Esophagus muscularis mucosa (tissue), 4 donors: ENCODE measurements around the gene ZEB2. TPM values are rescaled to one million over a fixed set of nuclear protein-coding genes. Genes with fewer than 3 reads are reported as not detected.

Source experiments
- DNase-seq: peaks from one replicate; pipeline ENCODE4 v3.0.0-alpha.2; 2017; ENCODE audit errors: extremely low spot score
- H3K27ac ChIP-seq, 4 donors: fragments of 200-600 bp; sonication (generic); replicated peaks in 1 of 4; 1 replicate in 3 of 4; 2 replicates in 1 of 4; pipeline ENCODE4 v1.5.1; 2016 to 2019; ENCODE audit warnings: mild to moderate bottlenecking in 1 of 4
- H3K27me3 ChIP-seq, 4 donors: fragments of 200-600 bp; sonication (generic); one replicate each; pipeline versions ENCODE4 v1.5.1 to v1.6.0; 2016 to 2019
- H3K36me3 ChIP-seq, 4 donors: fragments of 200-600 bp; sonication (generic); one replicate each; pipeline ENCODE4 v1.5.1; 2016 to 2019
- H3K4me1 ChIP-seq, 4 donors: fragments of 200-600 bp; sonication (generic); one replicate each; pipeline ENCODE4 v1.5.1; 2016 to 2019
- H3K4me3 ChIP-seq, 4 donors: fragments of 200-600 bp; sonication (generic); 1 replicate in 2 of 4; 2 replicates in 2 of 4; pipeline ENCODE4 v1.5.1; 2016 to 2019; ENCODE audit warnings: mild to moderate bottlenecking in 4 of 4, moderate library complexity in 1 of 4
- H3K9me3 ChIP-seq, 4 donors: fragments of 200-600 bp; sonication (generic); 1 replicate in 3 of 4; 2 replicates in 1 of 4; pipeline ENCODE4 v1.5.1; 2016 to 2019
- EP300 ChIP-seq: sonication (generic); formaldehyde crosslinking; IDR thresholded peaks from one replicate; pipeline ENCODE4 v1.6.1; 2017; ENCODE audit warnings: antibody characterized with exemption
- POLR2A ChIP-seq: fragments of 450-650 bp; IDR thresholded peaks from one replicate; pipeline ENCODE4 v1.6.1; 2017; ENCODE audit warnings: antibody characterized with exemption, moderate library complexity, mild to moderate bottlenecking, low read depth
- POLR2AphosphoS5 ChIP-seq, 2 donors: sonication (generic); formaldehyde crosslinking; IDR thresholded peaks; one replicate each; pipeline ENCODE4 v1.6.1; 2017; ENCODE audit warnings: antibody characterized with exemption in 2 of 2
- WGBS: methylation state at CpG from one replicate; pipeline ENCODE4 v1.1.5; 2018; 5-methylcytosine and 5-hydroxymethylcytosine counted together
- intact Hi-C: fragments of 100-400 bp; cut with DNase I; formaldehyde crosslinking; loops from one replicate; pipeline ENCODE4 v1.15.1; 2023
- total RNA-seq, 4 donors: library from RNA; depleted of rRNA; stranded (reverse); fragments of >200 nt; gene quantifications; one replicate each; pipeline versions ENCODE4 v1.1.0 to v1.2.1, GENCODE V29; 2016
- TF ChIP-seq, protein P1 (sequence below), 3 experiments: fragments of 200-600 bp in 2 of 3; fragments of 450-650 bp in 1 of 3; sonication (generic) in 2 of 3; IDR thresholded peaks; one replicate each; pipeline ENCODE4 v1.5.1; 2017 to 2019; ENCODE audit warnings: antibody characterized with exemption in 3 of 3, mild to moderate bottlenecking in 2 of 3, moderate library complexity in 1 of 3

Gene ZEB2
- total RNA-seq, 4 donors from 2014 or later, result 41.2 to 68.3 (median 55.7) TPM

GRCh38 chr2:144460727-144461307 is 59.1 kb downstream of the ZEB2 start:
- intact Hi-C loops, result no loop called here
- no peak for DNase-seq
- Histone ChIP-seq H3K27ac (peak overlapping the region in 1 of 4 donors; percentile 19), H3K4me1 (peaks cover 10 to 43% (median 25%) of the 10 kb centered on the region in 4 donors), H3K9me3 (no peaks in the 10 kb centered on the region), H3K27me3 (no peaks in the 10 kb centered on the region), H3K36me3 (no peaks in the 10 kb centered on the region), H3K4me3 (no peak overlapping the region)
- TF ChIP-seq POLR2AphosphoS5 (IDR thresholded peaks at IDR 0.05) (no peak), POLR2A (no peak), EP300 (no peak)
- TF ChIP-seq, protein P1, sequence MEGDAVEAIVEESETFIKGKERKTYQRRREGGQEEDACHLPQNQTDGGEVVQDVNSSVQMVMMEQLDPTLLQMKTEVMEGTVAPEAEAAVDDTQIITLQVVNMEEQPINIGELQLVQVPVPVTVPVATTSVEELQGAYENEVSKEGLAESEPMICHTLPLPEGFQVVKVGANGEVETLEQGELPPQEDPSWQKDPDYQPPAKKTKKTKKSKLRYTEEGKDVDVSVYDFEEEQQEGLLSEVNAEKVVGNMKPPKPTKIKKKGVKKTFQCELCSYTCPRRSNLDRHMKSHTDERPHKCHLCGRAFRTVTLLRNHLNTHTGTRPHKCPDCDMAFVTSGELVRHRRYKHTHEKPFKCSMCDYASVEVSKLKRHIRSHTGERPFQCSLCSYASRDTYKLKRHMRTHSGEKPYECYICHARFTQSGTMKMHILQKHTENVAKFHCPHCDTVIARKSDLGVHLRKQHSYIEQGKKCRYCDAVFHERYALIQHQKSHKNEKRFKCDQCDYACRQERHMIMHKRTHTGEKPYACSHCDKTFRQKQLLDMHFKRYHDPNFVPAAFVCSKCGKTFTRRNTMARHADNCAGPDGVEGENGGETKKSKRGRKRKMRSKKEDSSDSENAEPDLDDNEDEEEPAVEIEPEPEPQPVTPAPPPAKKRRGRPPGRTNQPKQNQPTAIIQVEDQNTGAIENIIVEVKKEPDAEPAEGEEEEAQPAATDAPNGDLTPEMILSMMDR (IDR thresholded peaks at IDR 0.05), result no peak
- WGBS, result 95% methylated on average over 6 of the region's 6 CpGs

GRCh38 chr2:144459937-144460336 is 60.0 kb downstream of the ZEB2 start:
- H3K27ac ChIP-seq, result peak overlapping the region in 1 of 4 donors; percentile 19
- H3K4me1 ChIP-seq, result peaks cover 17 to 47% (median 25%) of the 10 kb centered on the region in 4 donors
- WGBS, result 70% methylated on average over 5 of the region's 5 CpGs

GRCh38 chr2:144459286-144459685 is 60.6 kb downstream of the ZEB2 start:
- no peak for DNase-seq
- no peaks in the 10 kb centered on the region for H3K36me3 ChIP-seq
- H3K27ac ChIP-seq, result no peak overlapping the region
- intact Hi-C loops, result loop anchor here (10.0 kb wide), 1 partner anchor 56 kb away; no protein-coding TSS in a partner anchor
- H3K4me1 ChIP-seq, result peaks cover 19 to 54% (median 27%) of the 10 kb centered on the region in 4 donors
- H3K9me3 ChIP-seq, result no peaks in the 10 kb centered on the region
- no peak for TF ChIP-seq POLR2AphosphoS5 (IDR thresholded peaks at IDR 0.05)
- 37% methylated on average over 3 of the region's 3 CpGs for WGBS
- no peak overlapping the region for H3K4me3 ChIP-seq
- no peaks in the 10 kb centered on the region for H3K27me3 ChIP-seq

More at GRCh38 chr2:144459937-144460336, 60.0 kb downstream of the ZEB2 start:
- no peak for DNase-seq
- intact Hi-C loops, result loop anchor here (10.0 kb wide), 1 partner anchor 55 kb away; no protein-coding TSS in a partner anchor
- TF ChIP-seq POLR2AphosphoS5 (IDR thresholded peaks at IDR 0.05), result peak in 1 of 2 donors; percentile 20
- TF ChIP-seq EP300, result no peak
- Histone ChIP-seq H3K27me3 (no peaks in the 10 kb centered on the region), H3K9me3 (no peaks in the 10 kb centered on the region), H3K4me3 (no peak overlapping the region), H3K36me3 (no peaks in the 10 kb centered on the region)

DNA sequence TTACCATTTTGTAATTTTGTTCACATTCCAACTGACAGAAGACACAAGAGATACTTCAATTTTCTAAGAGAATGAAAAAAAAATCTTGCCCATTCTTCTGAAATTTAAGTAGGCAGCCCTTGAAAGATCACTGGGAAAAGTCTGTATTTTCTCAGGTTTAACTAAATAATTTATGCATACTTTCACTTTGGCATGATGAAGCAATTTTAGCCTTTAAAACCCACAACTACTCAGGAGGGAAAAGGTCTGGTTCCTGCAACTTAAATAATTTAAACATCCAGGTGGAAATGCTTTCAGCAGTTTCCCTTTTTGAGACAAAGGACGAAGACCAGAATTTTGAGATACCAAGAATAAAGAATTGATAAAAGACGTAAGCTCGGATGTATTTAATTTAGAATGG is 61.4 kb downstream of the ZEB2 start:
- no peaks in the 10 kb centered on the region for H3K9me3 ChIP-seq
- intact Hi-C loops, result loop anchor here (10.0 kb wide), 1 partner anchor 56 kb away; no protein-coding TSS in a partner anchor
- peaks cover 19 to 53% (median 27%) of the 10 kb centered on the region in 4 donors for H3K4me1 ChIP-seq
- 67% methylated on average over 3 of the region's 3 CpGs for WGBS
- no peaks in the 10 kb centered on the region for H3K36me3 ChIP-seq
- H3K27ac ChIP-seq, result no peak overlapping the region
- no peak overlapping the region for H3K4me3 ChIP-seq
- TF ChIP-seq POLR2A, result no peak
- no peak for TF ChIP-seq POLR2AphosphoS5 (IDR thresholded peaks at IDR 0.05)
- TF ChIP-seq, protein P1 (IDR thresholded peaks at IDR 0.05), result no peak
- DNase-seq, result no peak
- no peaks in the 10 kb centered on the region for H3K27me3 ChIP-seq

DNA sequence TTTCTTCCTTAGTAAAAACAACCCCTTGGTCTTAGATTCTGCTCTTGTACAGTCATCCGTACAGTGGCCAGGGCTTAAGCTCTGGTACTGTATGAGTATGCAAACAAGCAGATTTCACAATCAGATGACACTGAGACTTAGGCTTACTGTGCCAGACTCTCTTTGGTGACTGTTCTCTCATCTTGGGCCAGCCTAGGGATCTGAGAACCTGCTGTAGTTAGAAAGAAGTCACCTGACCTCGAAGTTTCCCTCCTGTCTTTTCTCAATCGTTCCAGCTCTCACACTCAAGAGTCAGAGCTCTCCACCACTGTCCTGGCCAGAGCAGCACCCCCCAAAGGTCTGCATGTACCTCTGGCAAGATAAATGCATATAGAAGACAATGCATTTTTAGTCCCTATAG is 63.2 kb downstream of the ZEB2 start:
- H3K4me1 ChIP-seq, result peaks cover 20 to 56% (median 36%) of the 10 kb centered on the region in 4 donors
- no peak overlapping the region for H3K27ac ChIP-seq
- H3K9me3 ChIP-seq, result no peaks in the 10 kb centered on the region
- no peak overlapping the region for H3K4me3 ChIP-seq
- WGBS, result 46% methylated on average over 3 of the region's 3 CpGs
- peaks cover 0 to 5% (median 0%) of the 10 kb centered on the region in 4 donors for H3K27me3 ChIP-seq
- intact Hi-C loops, result loop anchor here (10.0 kb wide), 1 partner anchor 58 kb away; no protein-coding TSS in a partner anchor
- no peak for DNase-seq
- peak; percentile 11 to 29 for TF ChIP-seq POLR2AphosphoS5 (IDR thresholded peaks at IDR 0.05)
- TF ChIP-seq, protein P1 (IDR thresholded peaks at IDR 0.05), result no peak
- no peaks in the 10 kb centered on the region for H3K36me3 ChIP-seq
